ENCODE results near the gene FYN. TPM values are rescaled to one million over a fixed set of nuclear protein-coding genes. Genes with fewer than 3 reads are reported as not detected.

Gene FYN
- total RNA-seq, 1 experiment from 2014 or later, result 34.3 TPM

DNA sequence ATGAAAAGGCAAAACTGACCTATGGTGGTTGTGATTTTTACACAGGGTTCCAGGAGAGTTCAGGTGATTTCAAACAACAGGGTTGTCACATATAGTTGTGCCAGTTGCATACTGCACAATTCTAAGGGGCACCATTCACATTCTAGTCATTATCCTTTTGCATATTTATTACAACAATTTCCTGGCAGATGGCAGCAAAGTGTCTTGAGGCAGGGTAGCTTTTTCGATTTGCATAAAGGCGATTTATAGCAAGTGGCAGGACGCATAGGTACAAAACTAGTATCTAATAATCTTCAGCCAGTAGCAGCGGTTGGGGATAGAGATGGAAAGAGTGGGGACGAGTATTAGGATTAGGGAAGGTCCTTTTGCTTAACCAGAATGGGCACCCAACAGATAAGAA is 221.1 kb downstream of the FYN start:
- BruUV-seq (replicated peaks), result no TSS peak
- H3K4me1 ChIP-seq (ENCODE audit: insufficient read depth, low read length, poor library complexity, severe bottlenecking), result peaks cover 5% of the 10 kb centered on the region
- CTCF ChIA-PET, result no interaction called here
- peak; percentile 29 for DNase-seq (ENCODE audit: low spot score)
- intact Hi-C loops (cut with micrococcal nuclease; ENCODE audit: unreplicated experiment), result no loop called here
- no peaks in the 10 kb centered on the region for H3K36me3 ChIP-seq (ENCODE audit: insufficient read depth, low read length, poor library complexity, severe bottlenecking)
- TF ChIP-seq, protein P1, sequence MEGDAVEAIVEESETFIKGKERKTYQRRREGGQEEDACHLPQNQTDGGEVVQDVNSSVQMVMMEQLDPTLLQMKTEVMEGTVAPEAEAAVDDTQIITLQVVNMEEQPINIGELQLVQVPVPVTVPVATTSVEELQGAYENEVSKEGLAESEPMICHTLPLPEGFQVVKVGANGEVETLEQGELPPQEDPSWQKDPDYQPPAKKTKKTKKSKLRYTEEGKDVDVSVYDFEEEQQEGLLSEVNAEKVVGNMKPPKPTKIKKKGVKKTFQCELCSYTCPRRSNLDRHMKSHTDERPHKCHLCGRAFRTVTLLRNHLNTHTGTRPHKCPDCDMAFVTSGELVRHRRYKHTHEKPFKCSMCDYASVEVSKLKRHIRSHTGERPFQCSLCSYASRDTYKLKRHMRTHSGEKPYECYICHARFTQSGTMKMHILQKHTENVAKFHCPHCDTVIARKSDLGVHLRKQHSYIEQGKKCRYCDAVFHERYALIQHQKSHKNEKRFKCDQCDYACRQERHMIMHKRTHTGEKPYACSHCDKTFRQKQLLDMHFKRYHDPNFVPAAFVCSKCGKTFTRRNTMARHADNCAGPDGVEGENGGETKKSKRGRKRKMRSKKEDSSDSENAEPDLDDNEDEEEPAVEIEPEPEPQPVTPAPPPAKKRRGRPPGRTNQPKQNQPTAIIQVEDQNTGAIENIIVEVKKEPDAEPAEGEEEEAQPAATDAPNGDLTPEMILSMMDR (conservative IDR thresholded peaks at IDR 0.05; ENCODE audit: low read depth, low read length), result no peak
- no peak for TF ChIP-seq EZH2 (IDR thresholded peaks at IDR 0.05; ENCODE audit: borderline replicate concordance, low read depth, low read length, poor library complexity, severe bottlenecking)
- H3K9me3 ChIP-seq (ENCODE audit: low read depth, low read length, poor library complexity, severe bottlenecking), result no peaks in the 10 kb centered on the region
- POLR2A ChIA-PET (ENCODE audit: low non-redundant PET), result no interaction called here
- no peaks in the 10 kb centered on the region for H3K27me3 ChIP-seq (replicated peaks; ENCODE audit: insufficient read depth, low read depth, low read length, poor library complexity)
- H3K27ac ChIP-seq (ENCODE audit: low read depth, low read length, poor library complexity, severe bottlenecking), result no peak overlapping the region
- no peak overlapping the region for H3K4me3 ChIP-seq (ENCODE audit: low read depth, low read length, poor library complexity, severe bottlenecking)

DNA sequence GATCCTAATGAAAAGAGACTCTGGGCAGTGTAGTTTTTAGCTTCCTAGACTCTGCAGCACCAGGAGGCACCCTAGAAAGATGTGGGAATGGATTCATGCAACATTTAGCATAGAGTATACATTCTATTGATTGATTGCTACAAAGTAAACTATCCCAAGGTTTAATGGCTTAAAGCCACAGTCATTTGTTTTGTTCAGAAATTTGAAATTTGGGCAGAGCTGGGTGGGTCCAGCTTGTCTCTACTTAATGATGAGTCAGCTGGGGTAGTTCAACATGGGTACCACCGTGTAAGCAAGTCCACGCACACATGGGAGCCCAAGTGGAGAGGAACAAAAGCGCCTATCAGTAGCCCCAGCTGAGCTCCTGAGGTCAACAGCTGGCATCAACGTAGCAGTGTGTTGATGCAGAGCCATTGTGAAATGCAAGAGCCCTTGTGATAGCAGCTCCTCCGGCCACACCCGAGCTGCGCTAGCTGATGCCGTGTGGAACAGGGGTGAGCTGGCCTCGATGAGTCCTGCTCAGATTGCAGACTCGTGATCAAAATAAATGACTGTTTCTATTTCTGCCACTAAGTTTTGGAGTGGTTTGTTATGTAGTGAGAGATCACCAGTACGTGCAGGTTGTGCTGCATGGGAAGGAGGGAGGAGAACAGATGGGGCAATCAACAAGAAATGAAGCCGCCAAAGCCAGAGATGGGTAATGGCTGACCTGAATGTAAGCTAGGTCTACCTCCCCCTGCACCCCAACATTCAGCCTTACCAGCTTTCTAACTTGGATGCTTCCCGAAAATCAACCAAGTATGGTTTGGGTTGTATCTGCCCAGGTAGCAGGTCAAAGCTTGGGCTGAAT is 221.8 kb downstream of the FYN start:
- H3K27ac ChIP-seq (ENCODE audit: low read depth, low read length, poor library complexity, severe bottlenecking), result no peak overlapping the region
- BruUV-seq (replicated peaks), result no TSS peak

DNA sequence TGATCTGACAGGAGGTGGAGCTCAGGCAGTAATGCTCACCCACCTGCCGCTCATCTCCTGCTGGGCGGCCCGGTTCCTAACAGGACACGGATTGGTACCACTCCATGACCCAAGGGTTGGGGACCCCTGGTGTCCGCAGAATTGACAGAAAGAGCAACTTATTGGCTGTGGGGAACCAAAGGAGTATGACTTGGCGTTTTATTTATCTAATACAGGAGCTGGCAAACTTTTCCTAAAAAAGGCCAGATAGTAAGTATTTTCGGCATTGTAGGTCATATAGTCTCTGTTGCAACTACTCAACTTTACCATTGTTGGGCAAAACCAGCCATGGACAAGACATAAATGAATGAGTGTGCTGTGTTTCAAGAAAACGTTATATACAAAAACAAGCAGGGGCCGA is 223.2 kb downstream of the FYN start:
- intact Hi-C loops (cut with micrococcal nuclease; ENCODE audit: unreplicated experiment), result no loop called here
- CTCF ChIA-PET, result no interaction called here

More for the DNA sequence above, 221.8 kb downstream of the FYN start:
- no peak for DNase-seq (ENCODE audit: low spot score)
- no peaks in the 10 kb centered on the region for H3K9me3 ChIP-seq (ENCODE audit: low read depth, low read length, poor library complexity, severe bottlenecking)
- H3K36me3 ChIP-seq (ENCODE audit: insufficient read depth, low read length, poor library complexity, severe bottlenecking), result no peaks in the 10 kb centered on the region
- H3K27me3 ChIP-seq (replicated peaks; ENCODE audit: insufficient read depth, low read depth, low read length, poor library complexity), result no peaks in the 10 kb centered on the region
- H3K4me1 ChIP-seq (ENCODE audit: insufficient read depth, low read length, poor library complexity, severe bottlenecking), result peaks cover 5% of the 10 kb centered on the region
- ChIA-PET CTCF (no interaction called here), POLR2A (ENCODE audit: low non-redundant PET) (no interaction called here)
- H3K4me3 ChIP-seq (ENCODE audit: low read depth, low read length, poor library complexity, severe bottlenecking), result no peak overlapping the region
- intact Hi-C loops (cut with micrococcal nuclease; ENCODE audit: unreplicated experiment), result no loop called here
- TF ChIP-seq, protein P1 (conservative IDR thresholded peaks at IDR 0.05; ENCODE audit: low read depth, low read length), result no peak
- no peak for TF ChIP-seq EZH2 (IDR thresholded peaks at IDR 0.05; ENCODE audit: borderline replicate concordance, low read depth, low read length, poor library complexity, severe bottlenecking)

More for the DNA sequence above, 223.2 kb downstream of the FYN start:
- Histone ChIP-seq H3K9me3 (ENCODE audit: low read depth, low read length, poor library complexity, severe bottlenecking) (no peaks in the 10 kb centered on the region), H3K36me3 (ENCODE audit: insufficient read depth, low read length, poor library complexity, severe bottlenecking) (no peaks in the 10 kb centered on the region), H3K27me3 (replicated peaks; ENCODE audit: insufficient read depth, low read depth, low read length, poor library complexity) (no peaks in the 10 kb centered on the region), H3K27ac (ENCODE audit: low read depth, low read length, poor library complexity, severe bottlenecking) (no peak overlapping the region), H3K4me1 (ENCODE audit: insufficient read depth, low read length, poor library complexity, severe bottlenecking) (peaks cover 5% of the 10 kb centered on the region), H3K4me3 (ENCODE audit: low read depth, low read length, poor library complexity, severe bottlenecking) (no peak overlapping the region)
- no peak for TF ChIP-seq EZH2 (IDR thresholded peaks at IDR 0.05; ENCODE audit: borderline replicate concordance, low read depth, low read length, poor library complexity, severe bottlenecking)
- TF ChIP-seq, protein P1 (conservative IDR thresholded peaks at IDR 0.05; ENCODE audit: low read depth, low read length), result no peak
- BruUV-seq (replicated peaks), result no TSS peak
- POLR2A ChIA-PET (ENCODE audit: low non-redundant PET), result no interaction called here
- DNase-seq (ENCODE audit: low spot score), result no peak
